ENCODE data around the gene FNDC7. TPM values are rescaled to one million over a fixed set of nuclear protein-coding genes. Genes with fewer than 3 reads are reported as not detected.

The FNDC7 gene
- total and polyA plus RNA-seq, 9 of the 15 experiments (the other 6 are each of a cell fraction or from before 2014, with no cell fraction given): not detected

- Histone ChIP-seq H3K9ac (ENCODE audit: insufficient read depth in 1 of 2, low read depth in 2 of 2, low read length in 2 of 2) (no peak overlapping the region), H3K4me3 (no peak overlapping the region), H3K27me3 (ENCODE audit: control insufficient read depth in 2 of 2, insufficient read depth in 2 of 2, low read length in 2 of 2) (no peaks in the 10 kb centered on the region), H3K4me2 (ENCODE audit: insufficient read depth, low read length) (peak overlapping the region; percentile 27), H4K20me1 (replicated peaks; ENCODE audit: control insufficient read depth, insufficient read depth, low read length) (no peaks in the 10 kb centered on the region), H3K4me1 (replicated peaks in 1 of 2; ENCODE audit: control insufficient read depth in 2 of 2, insufficient read depth in 2 of 2, low read length in 2 of 2) (no peaks in the 10 kb centered on the region), H2AFZ (ENCODE audit: low read depth, low read length) (peak overlapping the region; percentile 46), H3K27ac (ENCODE audit: extremely low read depth, low read depth, low read length) (no peak overlapping the region), H3K9me3 (replicated peaks; ENCODE audit: control insufficient read depth, insufficient read depth, low read depth, low read length) (no peaks in the 10 kb centered on the region), H3K9me1 (ENCODE audit: control insufficient read depth, insufficient read depth, low read length) (no peaks in the 10 kb centered on the region), H3K36me3 (ENCODE audit: control insufficient read depth, insufficient read depth, low read length) (no peaks in the 10 kb centered on the region), H3K79me2 (ENCODE audit: control insufficient read depth, insufficient read depth, low read length) (no peaks in the 10 kb centered on the region)
- FAIRE-seq: no peak
- ChIA-PET POLR2A (interaction anchor here (3.3 to 4.0 kb wide), 2 partner anchors 12 kb away, joined by 12 to 48 read pairs; partner anchors contain the start of gene PRPF38B), CTCF (ENCODE audit: low intra/inter-chr PET ratio) (no interaction called here)
- WGBS (ENCODE audit: insufficient coverage, low coverage, missing lambda C conversion rate): 62% methylated on average over 10 of the region's 10 CpGs
- no TSS peak for BruUV-seq (replicated peaks)
- TF ChIP-seq NFE2L1 (tag; IDR thresholded peaks at IDR 0.05; ENCODE audit: borderline replicate concordance, low read depth) (no peak), KAT2B (IDR thresholded peaks at IDR 0.05; ENCODE audit: low read depth, low read length) (no peak), EP400 (IDR thresholded peaks at IDR 0.05) (no peak), ZNF77 (CRISPR knock-in tag; IDR thresholded peaks at IDR 0.05) (no peak), ZNF668 (CRISPR knock-in tag; IDR thresholded peaks at IDR 0.05) (no peak), CSDE1 (IDR thresholded peaks at IDR 0.05) (no peak), KLF13 (tag; IDR thresholded peaks at IDR 0.05; ENCODE audit: borderline replicate concordance, low read depth) (no peak), THRA (IDR thresholded peaks at IDR 0.05) (no peak), GATA2 (CRISPR knock-in tag; IDR thresholded peaks at IDR 0.05) (no peak)
- intact Hi-C loops (cut with micrococcal nuclease) (no loop called here), in situ Hi-C loops (cut with MboI) (no loop called here)
- no peak for DNase-seq (ENCODE audit: extremely low read depth in 1 of 4, low spot score in 3 of 4)
- ATAC-seq: no peak
Observed at GRCh38 chr1:108679586-108680213, 33.0 kb upstream of the FNDC7 start.
